HG03135 (cell line): ENCODE data around the gene PAX4.
"Not testable (repeated sequence)": the region's sequence is repeated elsewhere in the genome, so short reads cannot be mapped to it uniquely, and the experiment has no call there.

Experiments used
- ATAC-seq: cut with Tn5 transposase; IDR thresholded peaks from one replicate; pipeline ENCODE4 v1.9.1; 2021; ENCODE audit warnings: mild to moderate bottlenecking, moderate library complexity; ENCODE audit not compliant: unreplicated experiment

The PAX4 gene

GRCh38 chr7:127587663-127588018, 30.3 kb downstream of the PAX4 start:
- no peak for ATAC-seq

DNA sequence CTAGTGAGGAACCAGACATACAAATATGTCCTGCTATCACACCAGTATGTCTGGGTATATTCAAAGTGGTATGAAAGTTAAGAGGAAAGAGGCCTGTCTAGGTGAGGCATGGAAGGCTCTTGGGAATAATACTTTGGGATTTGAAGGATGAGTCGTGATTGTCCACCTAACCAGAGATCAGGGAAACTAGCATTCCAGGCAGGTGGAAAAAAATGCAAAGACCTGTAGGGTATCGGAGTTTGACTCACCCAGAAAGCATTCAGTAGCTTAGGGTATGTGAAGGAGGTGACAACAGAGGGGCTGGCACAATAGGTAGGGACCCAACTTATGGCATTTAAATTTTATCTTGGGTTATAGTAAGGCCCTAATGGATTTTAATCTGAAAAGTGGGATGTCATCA, 31.6 kb downstream of the PAX4 start:
- ATAC-seq = no peak

DNA sequence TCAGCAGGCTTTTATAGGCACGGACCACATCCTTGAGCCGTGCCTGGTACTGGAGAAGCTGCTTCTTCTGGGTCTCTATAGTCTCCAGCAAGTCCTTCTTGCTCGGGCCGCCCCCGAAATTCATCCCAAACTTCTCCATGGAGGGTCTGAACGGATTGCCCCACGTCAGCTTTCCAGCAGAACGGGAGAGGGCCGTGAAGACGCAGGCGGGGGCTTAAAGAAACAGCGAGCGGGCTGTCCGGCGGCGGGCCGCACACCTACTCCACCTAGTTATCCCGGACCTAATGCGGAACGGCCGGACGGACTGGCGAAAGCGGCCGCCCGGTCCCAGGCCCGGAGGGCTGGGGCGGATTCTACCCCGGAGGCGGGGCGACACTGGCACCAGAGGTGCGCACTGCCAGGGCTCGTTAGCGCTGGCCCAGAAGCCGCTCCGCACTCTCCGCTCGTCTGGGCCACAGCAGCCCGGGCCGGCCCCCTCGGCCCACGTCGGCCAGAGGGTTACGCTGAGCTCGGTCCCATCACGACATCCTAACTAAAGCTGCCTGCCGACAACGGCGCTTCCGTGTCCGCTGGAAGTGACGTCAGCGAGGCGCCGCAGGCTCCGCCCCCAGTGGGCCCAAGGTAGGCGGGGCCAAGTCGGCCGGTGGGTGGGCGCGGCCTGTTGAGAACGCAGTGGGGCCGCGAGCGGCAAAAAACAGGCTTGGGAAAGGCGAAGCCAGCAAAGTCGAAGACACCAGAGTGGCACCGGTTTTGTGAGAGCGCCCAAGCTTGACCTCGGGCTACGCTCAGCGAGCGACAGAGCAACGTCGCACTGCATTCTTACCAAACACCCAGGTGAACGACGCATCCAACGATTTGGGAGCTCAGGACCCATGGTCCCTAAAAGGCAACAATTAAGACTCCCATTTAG, 32.6 kb downstream of the PAX4 start, which contains the start of gene GCC1:
Gene GCC1 (minus strand): TSS at position 553 of the 910 bp plus-strand sequence. CDS start 414 bp downstream, at position 139.
- ATAC-seq = peak; percentile 81

GRCh38 chr7:127584648-127585043, 33.3 kb downstream of the PAX4 start:
- no peak for ATAC-seq

GRCh38 chr7:127582361-127582760, 35.6 kb downstream of the PAX4 start:
- ATAC-seq = no peak

DNA sequence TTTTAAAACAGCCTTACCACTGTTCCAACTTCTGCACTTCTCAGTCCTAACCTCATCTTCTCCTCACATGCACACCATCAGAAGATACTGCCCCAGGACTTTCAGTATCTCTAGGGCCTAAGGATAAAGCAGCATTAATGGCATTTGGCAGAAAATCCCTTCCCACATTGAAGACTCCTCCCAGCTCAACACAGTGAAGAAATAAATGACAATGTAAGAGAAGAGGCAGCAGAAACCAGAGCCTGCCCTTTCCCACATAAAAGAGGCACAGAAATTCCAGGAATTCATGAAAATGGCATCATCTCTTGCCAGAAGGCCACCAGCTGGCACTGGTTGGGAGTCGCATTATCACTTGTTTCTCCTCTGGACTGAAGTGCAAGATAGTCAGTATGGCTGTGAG, 36.2 kb downstream of the PAX4 start:
- ATAC-seq = no peak

- no peak for ATAC-seq
These were observed 37.3 kb downstream of the PAX4 start for GRCh38 chr7:127580612-127581011.

- ATAC-seq = no peak
These were observed 39.1 kb downstream of the PAX4 start for GRCh38 chr7:127578711-127579275.

DNA sequence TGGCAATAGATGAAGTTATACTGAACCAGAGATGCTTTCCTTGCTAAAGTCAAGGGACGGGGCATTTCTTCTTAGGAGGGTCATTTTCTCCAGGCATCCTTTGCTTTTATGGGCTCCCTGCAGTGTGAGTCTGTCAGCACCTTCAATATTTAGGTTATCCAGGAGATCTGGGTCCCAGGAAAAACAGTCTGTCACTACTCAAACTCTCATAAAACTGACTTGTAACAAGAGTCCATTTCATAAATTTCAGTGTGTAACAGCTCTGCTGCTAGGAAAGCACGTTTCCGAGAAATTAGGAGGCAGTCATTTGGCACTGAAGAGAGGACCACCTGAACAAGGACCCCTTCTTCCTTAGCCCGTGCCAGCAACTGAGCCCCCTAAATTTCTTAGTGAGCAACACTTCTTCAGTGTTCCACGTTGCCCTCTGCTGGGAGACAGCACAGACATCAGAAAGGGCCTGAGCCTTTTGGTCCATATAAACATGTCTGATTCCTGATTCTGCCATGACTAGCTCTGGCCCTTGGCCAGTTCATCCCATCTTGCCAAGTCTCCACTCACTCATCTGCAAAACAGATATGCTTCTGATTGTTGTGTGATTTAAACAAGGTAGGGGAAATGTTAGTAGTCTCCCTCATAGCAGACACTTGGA, 39.8 kb downstream of the PAX4 start:
- ATAC-seq = no peak

DNA sequence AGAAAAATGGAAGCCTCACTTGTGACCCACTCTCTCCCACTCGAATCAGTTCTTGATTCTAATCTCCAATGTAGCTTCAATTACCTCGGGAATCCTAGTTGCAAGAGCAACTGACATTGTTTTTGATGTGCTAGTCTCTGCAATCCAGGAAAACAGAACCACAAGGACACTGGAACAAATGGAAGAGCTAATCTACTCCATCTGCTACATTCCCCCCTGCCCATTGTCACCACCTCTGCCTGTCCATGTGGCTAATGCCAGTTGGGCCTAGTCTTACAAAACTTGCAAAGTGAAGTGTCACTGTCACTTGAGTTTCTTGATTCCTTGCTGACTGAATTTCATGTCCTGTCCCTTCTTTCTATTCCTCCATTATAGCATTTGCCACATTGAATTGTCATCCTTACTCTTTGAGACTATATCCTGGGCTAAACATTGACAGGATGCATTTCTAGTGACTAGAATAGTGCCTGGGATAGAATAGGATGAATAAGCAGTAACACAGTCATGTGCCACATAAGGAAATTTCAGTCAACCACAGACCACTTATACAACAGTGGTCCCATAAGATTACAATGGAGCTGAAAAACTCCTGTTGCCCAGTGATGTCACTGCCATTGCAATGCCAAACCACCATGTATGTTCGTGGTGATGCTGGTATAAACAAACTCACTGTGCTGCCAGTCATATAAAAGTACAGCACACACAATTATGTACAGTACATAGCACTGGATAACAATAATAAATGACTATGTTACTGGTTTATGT, 46.0 kb downstream of the PAX4 start:
- no peak for ATAC-seq

- not testable (repeated sequence) for ATAC-seq
These were observed 49.9 kb downstream of the PAX4 start for GRCh38 chr7:127568034-127568433.

GRCh38 chr7:127566242-127566641, 51.7 kb downstream of the PAX4 start:
- no peak for ATAC-seq
